Inferior parietal cortex (tissue), 1 donor: Measurements from ENCODE around the gene WDR5.

ENCODE experiments used
- DNase-seq: peaks from one replicate; pipeline ENCODE4 v3.0.0-alpha.2; 2016; ENCODE audit errors: extremely low spot score

The WDR5 gene

GRCh38 chr9:134174073-134174449 is 38.2 kb downstream of the WDR5 start:
- DNase-seq: no peak

GRCh38 chr9:134174526-134175290 is 38.8 kb downstream of the WDR5 start:
- DNase-seq: no peak

GRCh38 chr9:134175291-134175807 is 39.5 kb downstream of the WDR5 start:
- no peak for DNase-seq

- DNase-seq: no peak
Observed at GRCh38 chr9:134175808-134176598, 40.1 kb downstream of the WDR5 start.

- DNase-seq: no peak
Observed at GRCh38 chr9:134176599-134176968, 40.7 kb downstream of the WDR5 start.

- DNase-seq: no peak
Observed at GRCh38 chr9:134177186-134177585, 41.3 kb downstream of the WDR5 start.

- DNase-seq: no peak
Observed at GRCh38 chr9:134177624-134178393, 41.9 kb downstream of the WDR5 start.

GRCh38 chr9:134178394-134178767 is 42.5 kb downstream of the WDR5 start:
- DNase-seq: no peak

GRCh38 chr9:134178768-134179551 is 43.1 kb downstream of the WDR5 start:
- DNase-seq: no peak

- DNase-seq: no peak
Observed at GRCh38 chr9:134179595-134179917, 43.7 kb downstream of the WDR5 start.

- DNase-seq: no peak
Observed at GRCh38 chr9:134179918-134180785, 44.3 kb downstream of the WDR5 start.

GRCh38 chr9:134180786-134181647 is 45.1 kb downstream of the WDR5 start:
- DNase-seq: no peak

- no peak for DNase-seq
Observed at GRCh38 chr9:134181648-134182034, 45.8 kb downstream of the WDR5 start.

GRCh38 chr9:134182554-134183085 is 46.7 kb downstream of the WDR5 start:
- no peak for DNase-seq

- no peak for DNase-seq
Observed at GRCh38 chr9:134185536-134186011, 49.7 kb downstream of the WDR5 start.

- DNase-seq: no peak
Observed at GRCh38 chr9:134186471-134187109, 50.7 kb downstream of the WDR5 start.

- DNase-seq: no peak
Observed at GRCh38 chr9:134187110-134187531, 51.2 kb downstream of the WDR5 start.

- DNase-seq: no peak
Observed at GRCh38 chr9:134187891-134188385, 52.1 kb downstream of the WDR5 start.
